ENCODE results near the gene PLXNA2. TPM values are rescaled to one million over a fixed set of nuclear protein-coding genes. Genes with fewer than 3 reads are reported as not detected.

PLXNA2 gene
- total RNA-seq, 1 donor from 2014 or later: 0.07 TPM

- Mint-ChIP-seq H3K27me3 (ENCODE audit: low read depth) (peaks cover 8% of the 10 kb centered on the region), H3K9me3 (no peaks in the 10 kb centered on the region), H3K4me1 (ENCODE audit: low read depth) (no peaks in the 10 kb centered on the region), H3K4me3 (ENCODE audit: low read depth) (no peak overlapping the region), H3K27ac (no peak overlapping the region), H3K36me3 (ENCODE audit: low read depth) (no peaks in the 10 kb centered on the region)
- intact Hi-C loops (cut with micrococcal nuclease): no loop called here
- no peak for DNase-seq (ENCODE audit: low spot score)
These were observed 36.1 kb downstream of the PLXNA2 start for GRCh38 chr1:208208132-208208487.

- Mint-ChIP-seq H3K4me1 (ENCODE audit: low read depth) (no peaks in the 10 kb centered on the region), H3K36me3 (ENCODE audit: low read depth) (no peaks in the 10 kb centered on the region), H3K9me3 (no peaks in the 10 kb centered on the region), H3K27ac (no peak overlapping the region), H3K27me3 (ENCODE audit: low read depth) (peaks cover 8% of the 10 kb centered on the region), H3K4me3 (ENCODE audit: low read depth) (no peak overlapping the region)
- intact Hi-C loops (cut with micrococcal nuclease): no loop called here
- DNase-seq (ENCODE audit: low spot score): no peak
These were observed 36.6 kb downstream of the PLXNA2 start for GRCh38 chr1:208207388-208208131.

GRCh38 chr1:208206092-208206698 lies 38.0 kb downstream of the PLXNA2 start:
- no peak overlapping the region for H3K27ac Mint-ChIP-seq
- H3K4me1 Mint-ChIP-seq (ENCODE audit: low read depth): no peaks in the 10 kb centered on the region
- H3K27me3 Mint-ChIP-seq (ENCODE audit: low read depth): peaks cover 6% of the 10 kb centered on the region
- no peaks in the 10 kb centered on the region for H3K36me3 Mint-ChIP-seq (ENCODE audit: low read depth)
- intact Hi-C loops (cut with micrococcal nuclease): no loop called here
- H3K4me3 Mint-ChIP-seq (ENCODE audit: low read depth): no peak overlapping the region
- no peaks in the 10 kb centered on the region for H3K9me3 Mint-ChIP-seq
- DNase-seq (ENCODE audit: low spot score): no peak

GRCh38 chr1:208205216-208206013 lies 38.8 kb downstream of the PLXNA2 start:
- intact Hi-C loops (cut with micrococcal nuclease): no loop called here

GRCh38 chr1:208204779-208205178 lies 39.4 kb downstream of the PLXNA2 start:
- no peak for DNase-seq (ENCODE audit: low spot score)
- Mint-ChIP-seq H3K36me3 (ENCODE audit: low read depth) (no peaks in the 10 kb centered on the region), H3K27ac (no peak overlapping the region), H3K9me3 (no peaks in the 10 kb centered on the region), H3K4me1 (ENCODE audit: low read depth) (no peaks in the 10 kb centered on the region), H3K4me3 (ENCODE audit: low read depth) (no peak overlapping the region), H3K27me3 (ENCODE audit: low read depth) (peaks cover 4% of the 10 kb centered on the region)
- intact Hi-C loops (cut with micrococcal nuclease): no loop called here

More at GRCh38 chr1:208205216-208206013, 38.8 kb downstream of the PLXNA2 start:
- H3K36me3 Mint-ChIP-seq (ENCODE audit: low read depth): no peaks in the 10 kb centered on the region
- H3K27ac Mint-ChIP-seq: no peak overlapping the region
- no peaks in the 10 kb centered on the region for H3K4me1 Mint-ChIP-seq (ENCODE audit: low read depth)
- H3K9me3 Mint-ChIP-seq: no peaks in the 10 kb centered on the region
- no peak for DNase-seq (ENCODE audit: low spot score)
- H3K4me3 Mint-ChIP-seq (ENCODE audit: low read depth): no peak overlapping the region
- H3K27me3 Mint-ChIP-seq (ENCODE audit: low read depth): peaks cover 4% of the 10 kb centered on the region

- no peak for DNase-seq (ENCODE audit: low spot score)
- Mint-ChIP-seq H3K27ac (no peak overlapping the region), H3K27me3 (ENCODE audit: low read depth) (peaks cover 2% of the 10 kb centered on the region), H3K9me3 (no peaks in the 10 kb centered on the region), H3K4me3 (ENCODE audit: low read depth) (no peak overlapping the region), H3K4me1 (ENCODE audit: low read depth) (no peaks in the 10 kb centered on the region), H3K36me3 (ENCODE audit: low read depth) (no peaks in the 10 kb centered on the region)
- intact Hi-C loops (cut with micrococcal nuclease): no loop called here
These were observed 40.2 kb downstream of the PLXNA2 start for GRCh38 chr1:208203848-208204609.

GRCh38 chr1:208203127-208203847 lies 40.9 kb downstream of the PLXNA2 start:
- Mint-ChIP-seq H3K9me3 (no peaks in the 10 kb centered on the region), H3K4me3 (ENCODE audit: low read depth) (no peak overlapping the region), H3K27me3 (ENCODE audit: low read depth) (no peaks in the 10 kb centered on the region), H3K27ac (no peak overlapping the region), H3K4me1 (ENCODE audit: low read depth) (no peaks in the 10 kb centered on the region), H3K36me3 (ENCODE audit: low read depth) (no peaks in the 10 kb centered on the region)
- intact Hi-C loops (cut with micrococcal nuclease): no loop called here
- DNase-seq (ENCODE audit: low spot score): no peak

GRCh38 chr1:208202333-208202995 lies 41.7 kb downstream of the PLXNA2 start:
- no peaks in the 10 kb centered on the region for H3K36me3 Mint-ChIP-seq (ENCODE audit: low read depth)
- no peak overlapping the region for H3K4me3 Mint-ChIP-seq (ENCODE audit: low read depth)
- no peak for DNase-seq (ENCODE audit: low spot score)
- intact Hi-C loops (cut with micrococcal nuclease): no loop called here
- no peaks in the 10 kb centered on the region for H3K4me1 Mint-ChIP-seq (ENCODE audit: low read depth)
- H3K27me3 Mint-ChIP-seq (ENCODE audit: low read depth): no peaks in the 10 kb centered on the region
- H3K9me3 Mint-ChIP-seq: no peaks in the 10 kb centered on the region
- H3K27ac Mint-ChIP-seq: no peak overlapping the region

- DNase-seq (ENCODE audit: low spot score): no peak
- no peak overlapping the region for H3K4me3 Mint-ChIP-seq (ENCODE audit: low read depth)
- no peak overlapping the region for H3K27ac Mint-ChIP-seq
- H3K36me3 Mint-ChIP-seq (ENCODE audit: low read depth): no peaks in the 10 kb centered on the region
- intact Hi-C loops (cut with micrococcal nuclease): no loop called here
- H3K4me1 Mint-ChIP-seq (ENCODE audit: low read depth): no peaks in the 10 kb centered on the region
- H3K9me3 Mint-ChIP-seq: no peaks in the 10 kb centered on the region
- H3K27me3 Mint-ChIP-seq (ENCODE audit: low read depth): no peaks in the 10 kb centered on the region
These were observed 43.0 kb downstream of the PLXNA2 start for GRCh38 chr1:208201229-208201628.

GRCh38 chr1:208200116-208200515 lies 44.1 kb downstream of the PLXNA2 start:
- Mint-ChIP-seq H3K4me1 (ENCODE audit: low read depth) (no peaks in the 10 kb centered on the region), H3K27ac (no peak overlapping the region), H3K9me3 (no peaks in the 10 kb centered on the region), H3K27me3 (ENCODE audit: low read depth) (no peaks in the 10 kb centered on the region), H3K36me3 (ENCODE audit: low read depth) (no peaks in the 10 kb centered on the region), H3K4me3 (ENCODE audit: low read depth) (no peak overlapping the region)
- DNase-seq (ENCODE audit: low spot score): no peak
- intact Hi-C loops (cut with micrococcal nuclease): no loop called here

- no peak for DNase-seq (ENCODE audit: low spot score)
- Mint-ChIP-seq H3K9me3 (no peaks in the 10 kb centered on the region), H3K27me3 (ENCODE audit: low read depth) (no peaks in the 10 kb centered on the region), H3K4me1 (ENCODE audit: low read depth) (no peaks in the 10 kb centered on the region), H3K4me3 (ENCODE audit: low read depth) (no peak overlapping the region), H3K36me3 (ENCODE audit: low read depth) (no peaks in the 10 kb centered on the region), H3K27ac (no peak overlapping the region)
- intact Hi-C loops (cut with micrococcal nuclease): no loop called here
These were observed 45.9 kb downstream of the PLXNA2 start for GRCh38 chr1:208198236-208198635.

GRCh38 chr1:208194944-208195343 lies 49.2 kb downstream of the PLXNA2 start:
- intact Hi-C loops (cut with micrococcal nuclease): no loop called here
- Mint-ChIP-seq H3K9me3 (no peaks in the 10 kb centered on the region), H3K27me3 (ENCODE audit: low read depth) (peaks cover 4% of the 10 kb centered on the region)

More at GRCh38 chr1:208194944-208195343, 49.2 kb downstream of the PLXNA2 start:
- DNase-seq (ENCODE audit: low spot score): no peak
- Mint-ChIP-seq H3K27ac (no peak overlapping the region), H3K36me3 (ENCODE audit: low read depth) (no peaks in the 10 kb centered on the region), H3K4me1 (ENCODE audit: low read depth) (no peaks in the 10 kb centered on the region), H3K4me3 (ENCODE audit: low read depth) (no peak overlapping the region)
